ENCODE measurements around the gene RASGRF2. TPM values are rescaled to one million over a fixed set of nuclear protein-coding genes. Genes with fewer than 3 reads are reported as not detected.

RASGRF2 gene
- total and polyA plus RNA-seq, 9 donors, result 0.40 to 0.95 (median 0.61) TPM

- no peak for DNase-seq
- Histone ChIP-seq H3K9me3 (replicated peaks; ENCODE audit: control insufficient read depth, low read depth, low read length) (no peaks in the 10 kb centered on the region), H3K4me3 (ENCODE audit: low read length) (no peak overlapping the region), H3K4me1 (ENCODE audit: control insufficient read depth, insufficient read depth, low read length) (no peaks in the 10 kb centered on the region), H3K27ac (ENCODE audit: low read length) (no peak overlapping the region), H3K36me3 (ENCODE audit: control insufficient read depth, insufficient read depth, low read length) (no peaks in the 10 kb centered on the region), H3K27me3 (ENCODE audit: control insufficient read depth, insufficient read depth, low read length) (no peaks in the 10 kb centered on the region)
- WGBS (ENCODE audit: insufficient coverage), result 95% methylated on average over 27 of the region's 27 CpGs
Measured at GRCh38 chr5:81086881-81087281, 126.7 kb downstream of the RASGRF2 start.

GRCh38 chr5:81091199-81091598 is 131.0 kb downstream of the RASGRF2 start:
- 74% methylated on average over 2 of the region's 3 CpGs for WGBS (ENCODE audit: insufficient coverage)

GRCh38 chr5:81093536-81094196 is 133.5 kb downstream of the RASGRF2 start:
- no peaks in the 10 kb centered on the region for H3K27me3 ChIP-seq (ENCODE audit: control insufficient read depth, insufficient read depth, low read length)
- no peaks in the 10 kb centered on the region for H3K36me3 ChIP-seq (ENCODE audit: control insufficient read depth, insufficient read depth, low read length)
- no peak overlapping the region for H3K4me3 ChIP-seq (ENCODE audit: low read length)
- no peaks in the 10 kb centered on the region for H3K9me3 ChIP-seq (replicated peaks; ENCODE audit: control insufficient read depth, low read depth, low read length)
- no peak for DNase-seq
- no peak overlapping the region for H3K27ac ChIP-seq (ENCODE audit: low read length)
- 100% methylated on average over 1 of the region's 2 CpGs for WGBS (ENCODE audit: insufficient coverage)
- no peaks in the 10 kb centered on the region for H3K4me1 ChIP-seq (ENCODE audit: control insufficient read depth, insufficient read depth, low read length)

More at GRCh38 chr5:81091199-81091598, 131.0 kb downstream of the RASGRF2 start:
- no peaks in the 10 kb centered on the region for H3K4me1 ChIP-seq (ENCODE audit: control insufficient read depth, insufficient read depth, low read length)
- no peak for DNase-seq
- no peaks in the 10 kb centered on the region for H3K36me3 ChIP-seq (ENCODE audit: control insufficient read depth, insufficient read depth, low read length)
- H3K27me3 ChIP-seq (ENCODE audit: control insufficient read depth, insufficient read depth, low read length), result no peaks in the 10 kb centered on the region
- no peaks in the 10 kb centered on the region for H3K9me3 ChIP-seq (replicated peaks; ENCODE audit: control insufficient read depth, low read depth, low read length)
- H3K4me3 ChIP-seq (ENCODE audit: low read length), result no peak overlapping the region
- no peak overlapping the region for H3K27ac ChIP-seq (ENCODE audit: low read length)

GRCh38 chr5:81095835-81096234 is 135.7 kb downstream of the RASGRF2 start:
- no peak overlapping the region for H3K4me3 ChIP-seq (ENCODE audit: low read length)
- H3K36me3 ChIP-seq (ENCODE audit: control insufficient read depth, insufficient read depth, low read length), result no peaks in the 10 kb centered on the region
- no peaks in the 10 kb centered on the region for H3K9me3 ChIP-seq (replicated peaks; ENCODE audit: control insufficient read depth, low read depth, low read length)
- H3K27me3 ChIP-seq (ENCODE audit: control insufficient read depth, insufficient read depth, low read length), result no peaks in the 10 kb centered on the region
- WGBS (ENCODE audit: insufficient coverage), result no CpG with 5 or more reads among the region's 1 CpG
- no peak overlapping the region for H3K27ac ChIP-seq (ENCODE audit: low read length)
- DNase-seq, result no peak
- H3K4me1 ChIP-seq (ENCODE audit: control insufficient read depth, insufficient read depth, low read length), result no peaks in the 10 kb centered on the region

- DNase-seq, result no peak
- Histone ChIP-seq H3K4me1 (ENCODE audit: control insufficient read depth, insufficient read depth, low read length) (no peaks in the 10 kb centered on the region), H3K9me3 (replicated peaks; ENCODE audit: control insufficient read depth, low read depth, low read length) (no peaks in the 10 kb centered on the region), H3K4me3 (ENCODE audit: low read length) (no peak overlapping the region), H3K27ac (ENCODE audit: low read length) (no peak overlapping the region), H3K36me3 (ENCODE audit: control insufficient read depth, insufficient read depth, low read length) (no peaks in the 10 kb centered on the region), H3K27me3 (ENCODE audit: control insufficient read depth, insufficient read depth, low read length) (no peaks in the 10 kb centered on the region)
- WGBS (ENCODE audit: insufficient coverage), result 78% methylated on average over 3 of the region's 3 CpGs
Measured at GRCh38 chr5:81097713-81098112, 137.6 kb downstream of the RASGRF2 start.

GRCh38 chr5:81105261-81105877 is 145.2 kb downstream of the RASGRF2 start:
- Histone ChIP-seq H3K9me3 (replicated peaks; ENCODE audit: control insufficient read depth, low read depth, low read length) (no peaks in the 10 kb centered on the region), H3K4me1 (ENCODE audit: control insufficient read depth, insufficient read depth, low read length) (no peaks in the 10 kb centered on the region), H3K27me3 (ENCODE audit: control insufficient read depth, insufficient read depth, low read length) (no peaks in the 10 kb centered on the region), H3K36me3 (ENCODE audit: control insufficient read depth, insufficient read depth, low read length) (no peaks in the 10 kb centered on the region), H3K4me3 (ENCODE audit: low read length) (no peak overlapping the region), H3K27ac (ENCODE audit: low read length) (no peak overlapping the region)
- DNase-seq, result no peak
- WGBS (ENCODE audit: insufficient coverage), result 87% methylated on average over 3 of the region's 5 CpGs

GRCh38 chr5:81115261-81115660 is 155.1 kb downstream of the RASGRF2 start:
- Histone ChIP-seq H3K27ac (ENCODE audit: low read length) (no peak overlapping the region), H3K4me3 (ENCODE audit: low read length) (no peak overlapping the region), H3K4me1 (ENCODE audit: control insufficient read depth, insufficient read depth, low read length) (no peaks in the 10 kb centered on the region), H3K9me3 (replicated peaks; ENCODE audit: control insufficient read depth, low read depth, low read length) (no peaks in the 10 kb centered on the region), H3K27me3 (ENCODE audit: control insufficient read depth, insufficient read depth, low read length) (no peaks in the 10 kb centered on the region), H3K36me3 (ENCODE audit: control insufficient read depth, insufficient read depth, low read length) (no peaks in the 10 kb centered on the region)
- 65% methylated on average over 2 of the region's 4 CpGs for WGBS (ENCODE audit: insufficient coverage)
- DNase-seq, result no peak

- no peak overlapping the region for H3K27ac ChIP-seq (ENCODE audit: low read length)
- DNase-seq, result no peak
- H3K36me3 ChIP-seq (ENCODE audit: control insufficient read depth, insufficient read depth, low read length), result no peaks in the 10 kb centered on the region
- H3K9me3 ChIP-seq (replicated peaks; ENCODE audit: control insufficient read depth, low read depth, low read length), result no peaks in the 10 kb centered on the region
- no peaks in the 10 kb centered on the region for H3K4me1 ChIP-seq (ENCODE audit: control insufficient read depth, insufficient read depth, low read length)
- no CpG with 5 or more reads among the region's 3 CpGs for WGBS (ENCODE audit: insufficient coverage)
- H3K4me3 ChIP-seq (ENCODE audit: low read length), result no peak overlapping the region
- no peaks in the 10 kb centered on the region for H3K27me3 ChIP-seq (ENCODE audit: control insufficient read depth, insufficient read depth, low read length)
Measured at GRCh38 chr5:81117566-81117965, 157.4 kb downstream of the RASGRF2 start.

GRCh38 chr5:81121273-81121672 is 161.1 kb downstream of the RASGRF2 start:
- Histone ChIP-seq H3K4me3 (ENCODE audit: low read length) (no peak overlapping the region), H3K36me3 (ENCODE audit: control insufficient read depth, insufficient read depth, low read length) (no peaks in the 10 kb centered on the region), H3K27ac (ENCODE audit: low read length) (no peak overlapping the region), H3K9me3 (replicated peaks; ENCODE audit: control insufficient read depth, low read depth, low read length) (no peaks in the 10 kb centered on the region), H3K4me1 (ENCODE audit: control insufficient read depth, insufficient read depth, low read length) (no peaks in the 10 kb centered on the region), H3K27me3 (ENCODE audit: control insufficient read depth, insufficient read depth, low read length) (no peaks in the 10 kb centered on the region)
- DNase-seq, result no peak
- 45% methylated on average over 1 of the region's 5 CpGs for WGBS (ENCODE audit: insufficient coverage)

- DNase-seq, result no peak
- H3K9me3 ChIP-seq (replicated peaks; ENCODE audit: control insufficient read depth, low read depth, low read length), result no peaks in the 10 kb centered on the region
- no peaks in the 10 kb centered on the region for H3K4me1 ChIP-seq (ENCODE audit: control insufficient read depth, insufficient read depth, low read length)
- H3K4me3 ChIP-seq (ENCODE audit: low read length), result no peak overlapping the region
- no peaks in the 10 kb centered on the region for H3K27me3 ChIP-seq (ENCODE audit: control insufficient read depth, insufficient read depth, low read length)
- no peaks in the 10 kb centered on the region for H3K36me3 ChIP-seq (ENCODE audit: control insufficient read depth, insufficient read depth, low read length)
- WGBS (ENCODE audit: insufficient coverage), result 53% methylated on average over 3 of the region's 7 CpGs
- H3K27ac ChIP-seq (ENCODE audit: low read length), result no peak overlapping the region
Measured at GRCh38 chr5:81121836-81122630, 161.9 kb downstream of the RASGRF2 start.

All from muscle of leg (tissue), 11 donors.